ENCODE results near the gene PES1.

- TF ChIP-seq, protein P1, sequence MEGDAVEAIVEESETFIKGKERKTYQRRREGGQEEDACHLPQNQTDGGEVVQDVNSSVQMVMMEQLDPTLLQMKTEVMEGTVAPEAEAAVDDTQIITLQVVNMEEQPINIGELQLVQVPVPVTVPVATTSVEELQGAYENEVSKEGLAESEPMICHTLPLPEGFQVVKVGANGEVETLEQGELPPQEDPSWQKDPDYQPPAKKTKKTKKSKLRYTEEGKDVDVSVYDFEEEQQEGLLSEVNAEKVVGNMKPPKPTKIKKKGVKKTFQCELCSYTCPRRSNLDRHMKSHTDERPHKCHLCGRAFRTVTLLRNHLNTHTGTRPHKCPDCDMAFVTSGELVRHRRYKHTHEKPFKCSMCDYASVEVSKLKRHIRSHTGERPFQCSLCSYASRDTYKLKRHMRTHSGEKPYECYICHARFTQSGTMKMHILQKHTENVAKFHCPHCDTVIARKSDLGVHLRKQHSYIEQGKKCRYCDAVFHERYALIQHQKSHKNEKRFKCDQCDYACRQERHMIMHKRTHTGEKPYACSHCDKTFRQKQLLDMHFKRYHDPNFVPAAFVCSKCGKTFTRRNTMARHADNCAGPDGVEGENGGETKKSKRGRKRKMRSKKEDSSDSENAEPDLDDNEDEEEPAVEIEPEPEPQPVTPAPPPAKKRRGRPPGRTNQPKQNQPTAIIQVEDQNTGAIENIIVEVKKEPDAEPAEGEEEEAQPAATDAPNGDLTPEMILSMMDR (IDR thresholded peaks at IDR 0.05 in 4 of 5, conservative IDR thresholded peaks at IDR 0.05 in 1 of 5) = no peak
- no peak for TF ChIP-seq POLR2A (IDR thresholded peaks at IDR 0.05)
These were observed 36.2 kb downstream of the PES1 start for GRCh38 chr22:30555282-30556210.
